C1 segment of cervical spinal cord (tissue), 14 donors: ENCODE data around the gene USP31.

Experiments used
- DNase-seq, 14 donors: peaks; one replicate each; lab custom pipeline; 2025; lab: John Stamatoyannopoulos, UW

USP31 gene

DNA sequence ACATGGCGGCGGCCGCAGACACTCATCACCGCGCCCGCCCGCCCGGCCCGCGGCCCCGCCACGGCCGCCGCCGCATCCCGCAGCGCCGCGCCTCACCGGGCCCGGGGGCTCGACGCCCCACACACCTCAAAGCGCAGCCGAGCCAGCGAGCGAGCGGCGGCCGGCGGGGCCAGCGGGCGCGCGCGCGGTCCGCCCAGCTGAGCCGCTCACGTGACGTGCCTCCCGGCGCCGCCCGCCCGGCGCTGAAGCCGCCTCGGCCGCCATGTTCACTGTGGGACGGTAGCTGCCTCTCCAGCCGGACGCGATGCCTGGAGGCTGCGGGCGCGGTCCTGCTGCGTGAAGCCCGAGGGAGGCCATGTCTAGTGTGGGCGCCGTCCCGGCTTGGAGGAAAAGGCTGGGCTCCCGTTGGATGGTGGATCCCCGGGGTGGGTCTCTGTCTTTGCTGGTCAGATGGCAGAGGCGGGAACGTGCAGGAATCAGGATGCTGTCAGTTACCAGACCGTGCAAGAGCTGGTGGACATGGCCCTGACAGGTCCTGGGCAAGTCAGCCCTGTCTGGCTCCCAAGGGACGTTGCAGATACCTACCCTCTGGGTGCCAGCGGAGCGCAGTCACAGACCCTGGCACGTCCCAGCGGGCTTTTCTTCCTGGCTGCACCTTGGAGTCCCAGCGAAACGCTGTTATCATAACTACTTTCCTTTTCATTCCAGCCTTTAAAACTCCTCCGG lies at the start of gene USP31:
TSS of gene USP31 (minus strand) at position 186 of the 726 bp plus-strand sequence. CDS start at position 4, 182 bp downstream.
- peak; percentile 67 to 96 (median 89) for DNase-seq

GRCh38 chr16:23196539-23196938 lies 47.3 kb upstream of the USP31 start:
- DNase-seq = no peak

DNA sequence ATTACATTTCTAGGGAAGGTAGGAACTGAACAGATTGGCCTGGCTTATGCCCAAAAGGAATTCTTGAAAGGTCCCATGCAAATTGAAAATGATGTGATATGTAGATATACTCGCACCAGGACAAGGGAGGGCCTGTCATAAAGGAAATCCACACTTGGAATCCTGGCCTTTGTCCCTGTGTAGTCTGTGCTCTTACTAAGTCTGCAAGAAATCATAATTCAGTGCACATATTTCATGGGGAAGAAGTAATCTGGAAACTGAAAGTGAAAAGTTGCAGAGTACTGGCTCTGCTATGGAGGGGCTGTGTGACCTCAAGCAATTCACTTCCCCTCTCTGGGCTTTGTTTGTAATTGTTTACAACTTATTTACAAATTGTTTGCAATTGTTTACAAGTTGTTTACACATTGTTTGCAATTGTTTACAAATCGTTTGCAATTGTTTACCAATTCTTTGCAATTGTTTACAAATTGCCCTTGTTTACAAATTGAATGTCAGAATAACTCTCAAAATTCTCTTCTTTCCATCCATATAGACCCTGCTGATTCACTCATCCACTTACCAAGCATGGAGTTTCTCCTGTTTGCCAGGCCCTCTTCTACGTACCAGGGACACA lies 46.2 kb upstream of the USP31 start:
- DNase-seq = no peak

DNA sequence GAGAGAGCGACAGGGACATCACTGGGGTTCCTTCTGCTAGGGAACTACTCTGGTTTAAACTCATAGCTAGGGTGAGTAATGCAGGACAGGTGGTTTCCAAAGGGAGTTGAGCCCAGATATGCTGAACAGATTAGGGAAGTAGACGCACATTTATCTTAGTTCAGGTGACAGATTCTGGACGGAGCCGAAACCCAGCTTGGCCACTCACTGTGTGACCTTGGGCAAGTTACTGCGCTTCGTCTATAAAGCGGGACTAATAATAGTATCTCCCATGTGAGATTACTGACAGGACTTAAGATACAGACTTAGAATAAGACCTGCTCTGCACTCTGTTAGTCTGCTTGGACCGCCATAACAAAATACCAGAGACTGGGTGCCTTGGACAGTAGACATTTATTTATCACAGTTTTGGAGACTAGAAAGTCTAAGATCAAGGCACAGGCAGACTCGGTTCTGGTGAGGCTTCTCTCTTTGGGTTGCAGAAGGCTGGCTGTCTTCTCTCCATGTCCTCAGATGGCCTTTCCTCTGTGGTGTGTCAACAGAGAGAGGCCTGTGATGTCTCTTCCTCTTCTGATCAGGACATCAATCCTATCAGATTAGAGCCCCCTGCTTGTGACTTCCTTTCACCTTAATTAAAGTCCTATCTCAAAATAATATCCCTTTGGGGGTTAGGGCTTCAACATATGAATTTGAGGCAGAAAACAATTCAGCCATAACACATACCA lies 45.4 kb upstream of the USP31 start:
- no peak for DNase-seq

DNA sequence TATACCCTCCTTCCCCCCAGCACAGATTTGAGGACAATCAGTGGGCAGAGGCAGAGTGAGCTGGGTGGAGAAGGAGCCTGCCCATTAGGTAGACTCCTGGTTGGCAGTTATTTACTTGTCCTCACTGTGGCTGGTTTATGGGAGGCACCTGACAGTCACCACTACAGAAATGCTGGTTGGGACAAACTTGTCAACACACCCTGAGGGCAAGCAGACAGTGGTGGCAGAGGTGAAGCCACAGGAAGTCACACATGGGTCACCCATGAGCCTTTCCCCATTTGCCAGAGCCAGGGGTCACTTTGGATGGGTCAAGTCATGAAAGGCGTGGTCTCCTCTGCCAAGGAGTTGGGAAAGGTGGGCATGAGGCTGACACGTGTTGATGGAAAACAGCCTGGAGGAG lies 39.7 kb upstream of the USP31 start:
- no peak for DNase-seq

GRCh38 chr16:23187341-23187740 lies 38.1 kb upstream of the USP31 start:
- no peak for DNase-seq

GRCh38 chr16:23186171-23186570 lies 36.9 kb upstream of the USP31 start:
- DNase-seq = peak in 1 of 14 donors; percentile 58

DNA sequence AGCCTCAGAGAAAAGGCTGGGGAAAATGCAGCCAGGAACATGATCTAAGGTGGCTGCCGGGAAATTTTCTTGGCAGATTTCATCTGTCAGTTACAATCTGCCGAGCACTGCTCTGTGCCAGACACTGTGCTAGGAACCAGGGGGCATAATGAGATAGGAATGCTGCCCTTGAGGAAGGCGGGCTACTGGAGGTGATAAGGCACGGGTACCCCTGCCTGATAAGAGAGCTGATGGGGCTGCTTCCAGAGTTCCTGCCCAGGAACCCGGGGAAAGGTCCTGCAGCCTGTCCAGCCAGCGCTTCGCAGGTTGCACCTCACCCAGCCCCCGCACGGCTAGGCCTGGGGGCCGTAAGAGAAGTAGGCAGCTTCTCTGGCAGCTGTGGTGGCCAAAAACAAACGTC lies 36.4 kb upstream of the USP31 start:
- peak in 1 of 14 donors; percentile 81 for DNase-seq

DNA sequence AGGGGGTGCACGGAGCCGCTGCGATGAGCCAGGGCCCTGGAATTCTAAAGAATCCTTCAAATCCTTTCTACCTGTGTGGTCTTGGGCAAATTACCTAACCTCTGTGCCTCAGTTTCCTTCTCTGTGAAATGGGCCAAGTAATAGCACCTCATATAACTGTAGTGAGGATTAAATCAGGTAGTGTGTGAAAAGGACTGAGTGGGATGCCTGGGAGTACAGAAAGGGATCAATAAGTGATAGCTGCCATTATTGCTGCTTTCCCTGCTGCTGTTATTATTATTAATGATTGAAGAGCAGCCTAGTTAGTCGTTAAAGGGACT lies 34.3 kb upstream of the USP31 start:
- DNase-seq = no peak

DNA sequence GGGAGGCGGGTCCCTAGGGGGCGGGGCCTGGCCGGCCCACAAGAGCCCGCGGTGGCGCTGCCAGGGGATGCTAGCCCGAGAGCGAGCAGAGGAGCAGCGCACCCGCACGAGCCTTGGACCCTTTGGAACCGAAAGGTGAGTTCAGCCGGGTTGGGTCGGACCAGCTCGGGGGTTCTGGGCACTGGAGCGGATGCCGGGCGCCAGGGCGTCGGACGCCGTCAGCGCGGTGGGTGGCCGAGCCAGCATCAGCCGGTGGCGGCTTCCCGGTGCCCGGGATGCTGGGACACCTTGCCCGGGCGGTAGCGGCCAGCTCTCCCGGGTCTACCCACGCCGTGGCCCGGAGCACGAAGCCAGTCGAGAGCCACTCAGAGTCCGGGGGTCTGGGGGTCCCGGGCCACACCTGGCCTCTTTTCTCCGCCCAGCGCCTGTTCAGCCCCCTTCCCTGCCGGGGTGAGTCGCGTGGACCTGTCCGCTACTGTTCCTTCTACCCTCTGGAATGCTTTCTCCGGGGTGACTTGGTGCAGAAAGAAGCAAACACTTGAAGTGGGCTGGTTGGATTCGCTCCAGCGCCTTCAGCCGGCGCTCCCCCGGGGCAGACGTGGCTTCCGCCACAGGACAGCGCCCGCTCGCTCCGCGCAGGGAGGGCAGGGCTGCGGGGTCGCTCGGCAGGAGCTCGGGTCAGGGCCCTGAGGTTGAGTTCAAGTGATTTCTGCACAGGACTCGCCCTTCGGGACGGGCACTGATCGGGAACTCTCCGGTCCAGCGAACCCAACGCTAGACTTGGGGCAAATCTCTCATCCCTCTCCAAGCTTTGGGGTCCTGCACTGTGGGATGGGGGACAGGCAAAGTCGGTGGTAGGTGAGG lies 33.7 kb upstream of the USP31 start, which contains the start of gene SCNN1G:
TSS of gene SCNN1G (plus strand) at position 67 of the 864 bp plus-strand sequence. CDS start 3,527 bp downstream, outside the sequence.
- DNase-seq = peak in 1 of 14 donors; percentile 44

GRCh38 chr16:23182206-23182678 lies 33.0 kb upstream of the USP31 start:
- DNase-seq = peak in 12 of 14 donors; percentile 7 to 72 (median 33)

- DNase-seq = no peak
Measured at GRCh38 chr16:23181506-23181905, 32.3 kb upstream of the USP31 start.

GRCh38 chr16:23175651-23176050 lies 26.4 kb upstream of the USP31 start:
- DNase-seq = no peak

- no peak for DNase-seq
Measured at GRCh38 chr16:23174622-23175021, 25.4 kb upstream of the USP31 start.

DNA sequence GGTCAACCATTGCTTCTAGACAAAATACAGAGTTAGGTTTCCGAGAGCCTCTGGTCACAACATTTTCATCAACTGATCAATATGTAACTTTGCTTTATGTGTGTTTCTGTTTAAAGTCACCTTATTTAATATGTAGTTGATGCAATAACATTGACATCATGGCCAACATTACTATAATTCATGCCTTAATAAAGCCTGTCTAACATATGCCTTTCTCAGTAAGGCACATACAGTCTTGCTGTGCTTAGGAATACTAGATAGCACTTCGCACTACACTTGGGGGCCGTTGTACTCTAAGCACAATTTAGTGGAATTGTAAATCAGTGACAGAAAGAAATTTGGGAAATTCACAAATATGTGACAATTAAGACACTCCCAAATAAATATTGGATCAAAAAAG lies 23.7 kb upstream of the USP31 start:
- DNase-seq = no peak

GRCh38 chr16:23172583-23172982 lies 23.3 kb upstream of the USP31 start:
- no peak for DNase-seq

GRCh38 chr16:23164736-23165135 lies 15.5 kb upstream of the USP31 start:
- no peak for DNase-seq

DNA sequence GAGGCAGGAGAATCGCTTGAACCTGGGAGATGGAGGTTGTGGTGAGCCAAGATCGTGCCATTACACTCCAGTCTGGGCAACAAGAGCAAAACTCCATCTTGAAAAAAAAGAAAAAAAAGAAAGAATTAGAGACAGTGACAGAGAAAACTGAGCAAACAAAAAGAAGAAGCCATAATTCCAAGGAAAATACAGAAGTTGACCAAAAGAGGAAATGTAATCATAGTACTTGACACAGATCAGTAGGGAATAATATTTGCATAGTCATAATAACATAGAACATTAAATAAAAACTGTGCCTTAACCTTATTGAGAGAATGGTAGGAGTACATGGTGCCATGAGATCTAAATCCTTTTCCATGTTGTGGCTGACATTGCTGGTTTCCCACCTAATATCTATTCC lies 14.7 kb upstream of the USP31 start:
- no peak for DNase-seq

DNA sequence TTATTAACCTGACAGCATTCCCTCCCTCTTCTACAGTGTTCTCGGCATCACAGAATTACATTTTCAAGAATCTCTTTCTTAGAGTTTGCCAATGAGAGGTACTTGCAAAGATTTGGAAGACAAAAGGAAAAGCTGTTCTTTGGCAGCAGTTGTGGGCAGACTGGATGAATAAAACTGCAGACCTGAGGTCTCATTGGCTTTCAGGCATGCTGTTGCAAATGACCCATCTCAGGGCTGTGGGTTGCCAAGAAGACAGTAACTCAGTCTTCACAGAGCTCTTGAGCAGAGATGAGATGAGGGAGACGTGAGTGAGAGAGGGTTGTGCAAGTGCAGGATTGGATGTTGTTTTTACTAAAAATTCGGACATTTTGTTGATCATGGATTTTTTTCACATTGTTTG lies 11.3 kb upstream of the USP31 start:
- no peak for DNase-seq

DNA sequence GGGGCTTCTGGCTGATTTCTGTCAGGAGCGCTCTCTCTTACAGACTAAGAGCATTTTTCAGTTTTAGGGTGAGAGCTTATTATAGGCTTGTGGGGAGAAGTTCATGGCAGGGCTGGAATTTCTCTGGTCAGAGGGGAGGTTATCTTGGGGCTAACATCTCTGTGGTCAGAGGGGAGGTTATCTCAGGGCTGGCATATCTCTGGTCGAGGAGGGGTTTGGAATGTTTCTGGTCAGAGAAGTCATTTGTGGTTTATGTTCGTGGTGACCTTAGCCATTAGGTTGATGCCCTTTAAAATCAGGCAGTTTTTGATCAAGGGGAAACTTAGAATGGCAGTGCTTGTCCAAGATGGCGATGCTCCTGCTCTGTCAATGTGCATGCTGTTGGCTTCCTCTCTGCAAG lies 10.8 kb upstream of the USP31 start:
- DNase-seq = no peak

- DNase-seq = no peak
Measured at GRCh38 chr16:23158114-23158513, 8.9 kb upstream of the USP31 start.
